OCI-LY1 (cell line): ENCODE measurements around the gene NME5.

Source experiments
- H2AFZ ChIP-seq: fragments of 200-600 bp; sonication (generic), shearing (Covaris generic); 2 replicates; pipeline ENCODE4 v1.6.0; 2014; ENCODE audit warnings: antibody characterized with exemption, mild to moderate bottlenecking, low read length
- H3F3A ChIP-seq: fragments of 200-600 bp; sonication (generic), shearing (Covaris generic); 2 replicates; pipeline ENCODE4 v1.6.0; 2014; ENCODE audit warnings: mild to moderate bottlenecking, antibody characterized with exemption, low read length, moderate library complexity; ENCODE audit not compliant: insufficient read depth
- H3K27ac ChIP-seq: fragments of 200-600 bp; sonication (generic); 2 replicates; pipeline ENCODE4 v1.5.1; 2014; ENCODE audit warnings: low read length, mixed run types, mild to moderate bottlenecking, low read depth; ENCODE audit not compliant: poor library complexity, severe bottlenecking
- H3K27me3 ChIP-seq: fragments of 200-600 bp; sonication (generic); 2 replicates; pipeline ENCODE4 v1.6.0; 2014; ENCODE audit warnings: antibody characterized with exemption, mild to moderate bottlenecking, low read length, moderate library complexity; ENCODE audit not compliant: insufficient read depth
- H3K36me3 ChIP-seq: fragments of 200-600 bp; sonication (generic); 2 replicates; pipeline ENCODE4 v1.6.1; 2014; ENCODE audit warnings: mild to moderate bottlenecking, antibody characterized with exemption, low read length, moderate library complexity, mixed read lengths; ENCODE audit not compliant: insufficient read depth
- H3K4me1 ChIP-seq: fragments of 200-600 bp; sonication (generic); 2 replicates; pipeline ENCODE4 v1.5.1; 2014; ENCODE audit warnings: mild to moderate bottlenecking, low read length, moderate library complexity; ENCODE audit not compliant: insufficient read depth, severe bottlenecking
- H3K4me2 ChIP-seq: fragments of 200-600 bp; sonication (generic), shearing (Covaris generic); 2 replicates; pipeline ENCODE4 v1.6.1; 2014; ENCODE audit warnings: low read length
- H3K4me3 ChIP-seq: fragments of 200-600 bp; sonication (generic); 2 replicates; pipeline ENCODE4 v1.5.1; 2014; ENCODE audit warnings: low read length, low read depth, mild to moderate bottlenecking, mixed read lengths; ENCODE audit not compliant: poor library complexity, severe bottlenecking
- H3K79me2 ChIP-seq: fragments of 200-600 bp; shearing (Covaris generic); 2 replicates; pipeline ENCODE4 v1.6.1; 2016; ENCODE audit warnings: mixed run types, low read length, mixed read lengths; ENCODE audit not compliant: insufficient read depth
- H3K9ac ChIP-seq: fragments of 200-600 bp; sonication (generic), shearing (Covaris generic); 2 replicates; pipeline ENCODE4 v1.6.1; 2014; ENCODE audit warnings: mild to moderate bottlenecking, low read length, mixed read lengths
- H3K9me2 ChIP-seq: fragments of 200-600 bp; sonication (generic), shearing (Covaris generic); 2 replicates; pipeline ENCODE4 v1.6.1; 2014; ENCODE audit warnings: low read depth, mild to moderate bottlenecking, low read length, mixed read lengths
- H3K9me3 ChIP-seq: fragments of 200-600 bp; shearing (Covaris generic); 2 replicates; pipeline ENCODE4 v1.6.1; 2014; ENCODE audit warnings: low read length, mixed read lengths
- H4K20me1 ChIP-seq: fragments of 200-600 bp; sonication (generic), shearing (Covaris generic); 2 replicates; pipeline ENCODE4 v1.6.0; 2016; ENCODE audit warnings: mild to moderate bottlenecking, low read length; ENCODE audit not compliant: insufficient read depth
- CTCF ChIP-seq: fragments of 200-600 bp; sonication (generic), shearing (Covaris generic); IDR thresholded peaks from 2 replicates; pipeline ENCODE4 v1.5.1; 2017; ENCODE audit warnings: mild to moderate bottlenecking, antibody characterized with exemption, low read length, moderate library complexity, mixed read lengths
- EZH2 ChIP-seq: fragments of 200-600 bp; sonication (generic), shearing (Covaris generic); IDR thresholded peaks from 2 replicates; pipeline ENCODE4 v1.8.0; 2017; ENCODE audit warnings: borderline replicate concordance, mixed run types, mild to moderate bottlenecking, antibody characterized with exemption, low read length, moderate library complexity, mixed read lengths

The NME5 gene

GRCh38 chr5:138170299-138170698, 31.1 kb upstream of the NME5 start:
- TF ChIP-seq CTCF = no peak
- TF ChIP-seq EZH2 = no peak
- Histone ChIP-seq H3K9me2 (no peaks in the 10 kb centered on the region), H3K36me3 (peaks cover 94% of the 10 kb centered on the region), H3K9ac (no peak overlapping the region), H3K4me2 (no peak overlapping the region), H3K79me2 (no peaks in the 10 kb centered on the region), H3K27ac (no peak overlapping the region), H3F3A (no peaks in the 10 kb centered on the region), H4K20me1 (no peaks in the 10 kb centered on the region), H3K4me3 (no peak overlapping the region), H3K4me1 (no peaks in the 10 kb centered on the region), H2AFZ (no peak overlapping the region), H3K9me3 (no peaks in the 10 kb centered on the region), H3K27me3 (no peaks in the 10 kb centered on the region)

GRCh38 chr5:138169124-138169523, 29.9 kb upstream of the NME5 start:
- Histone ChIP-seq H3K79me2 (no peaks in the 10 kb centered on the region), H3K36me3 (peaks cover 95% of the 10 kb centered on the region)
- no peak for TF ChIP-seq CTCF
- no peak for TF ChIP-seq EZH2

GRCh38 chr5:138163721-138164120, 24.5 kb upstream of the NME5 start:
- Histone ChIP-seq H3K9ac (no peak overlapping the region), H3K27me3 (no peaks in the 10 kb centered on the region), H3K9me3 (no peaks in the 10 kb centered on the region), H3K4me2 (no peak overlapping the region), H3K4me3 (no peak overlapping the region), H3K27ac (no peak overlapping the region), H3K36me3 (peaks cover 95% of the 10 kb centered on the region), H3F3A (no peaks in the 10 kb centered on the region), H3K4me1 (no peaks in the 10 kb centered on the region), H3K9me2 (no peaks in the 10 kb centered on the region), H4K20me1 (no peaks in the 10 kb centered on the region), H2AFZ (no peak overlapping the region), H3K79me2 (no peaks in the 10 kb centered on the region)
- TF ChIP-seq CTCF = no peak
- no peak for TF ChIP-seq EZH2

More at GRCh38 chr5:138169124-138169523, 29.9 kb upstream of the NME5 start:
- H4K20me1 ChIP-seq = no peaks in the 10 kb centered on the region
- H3K4me1 ChIP-seq = no peaks in the 10 kb centered on the region
- no peaks in the 10 kb centered on the region for H3F3A ChIP-seq
- no peak overlapping the region for H2AFZ ChIP-seq
- H3K4me3 ChIP-seq = no peak overlapping the region
- H3K9ac ChIP-seq = no peak overlapping the region
- H3K9me2 ChIP-seq = no peaks in the 10 kb centered on the region
- no peaks in the 10 kb centered on the region for H3K27me3 ChIP-seq
- no peak overlapping the region for H3K27ac ChIP-seq
- H3K9me3 ChIP-seq = no peaks in the 10 kb centered on the region
- H3K4me2 ChIP-seq = no peak overlapping the region
